Measurements from ENCODE around the gene POU6F2. TPM values are rescaled to one million over a fixed set of nuclear protein-coding genes. Genes with fewer than 3 reads are reported as not detected.

Gene POU6F2
- total RNA-seq, 3 donors from 2014 or later: under 0.01 TPM; not detected in 2

DNA sequence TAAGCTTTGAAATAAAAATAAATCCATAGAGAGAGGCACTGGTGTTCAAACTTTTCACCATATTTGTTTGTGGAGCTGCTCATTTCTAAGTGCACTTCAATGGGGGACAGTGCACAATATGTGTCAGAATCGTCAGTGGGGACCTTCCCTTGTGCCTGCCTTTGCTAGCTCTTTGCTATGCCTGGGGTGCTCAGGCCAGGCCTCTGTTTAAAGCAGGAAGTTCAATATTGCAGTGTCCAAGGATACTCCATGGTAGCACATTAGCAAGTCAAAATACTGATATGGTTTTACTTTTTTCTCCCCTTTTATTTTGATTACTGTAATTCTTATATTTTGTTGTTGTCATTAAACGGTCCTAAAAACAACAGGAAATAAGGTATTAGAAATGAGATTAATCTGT is 113.4 kb downstream of the POU6F2 start:
- H3K27ac ChIP-seq: no peak overlapping the region
- H3K36me3 ChIP-seq: no peaks in the 10 kb centered on the region
- TF ChIP-seq, protein P1, sequence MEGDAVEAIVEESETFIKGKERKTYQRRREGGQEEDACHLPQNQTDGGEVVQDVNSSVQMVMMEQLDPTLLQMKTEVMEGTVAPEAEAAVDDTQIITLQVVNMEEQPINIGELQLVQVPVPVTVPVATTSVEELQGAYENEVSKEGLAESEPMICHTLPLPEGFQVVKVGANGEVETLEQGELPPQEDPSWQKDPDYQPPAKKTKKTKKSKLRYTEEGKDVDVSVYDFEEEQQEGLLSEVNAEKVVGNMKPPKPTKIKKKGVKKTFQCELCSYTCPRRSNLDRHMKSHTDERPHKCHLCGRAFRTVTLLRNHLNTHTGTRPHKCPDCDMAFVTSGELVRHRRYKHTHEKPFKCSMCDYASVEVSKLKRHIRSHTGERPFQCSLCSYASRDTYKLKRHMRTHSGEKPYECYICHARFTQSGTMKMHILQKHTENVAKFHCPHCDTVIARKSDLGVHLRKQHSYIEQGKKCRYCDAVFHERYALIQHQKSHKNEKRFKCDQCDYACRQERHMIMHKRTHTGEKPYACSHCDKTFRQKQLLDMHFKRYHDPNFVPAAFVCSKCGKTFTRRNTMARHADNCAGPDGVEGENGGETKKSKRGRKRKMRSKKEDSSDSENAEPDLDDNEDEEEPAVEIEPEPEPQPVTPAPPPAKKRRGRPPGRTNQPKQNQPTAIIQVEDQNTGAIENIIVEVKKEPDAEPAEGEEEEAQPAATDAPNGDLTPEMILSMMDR (IDR thresholded peaks at IDR 0.05): no peak
- TF ChIP-seq POLR2A (IDR thresholded peaks at IDR 0.05) (no peak), POLR2AphosphoS5 (IDR thresholded peaks at IDR 0.05) (no peak)
- no peaks in the 10 kb centered on the region for H3K4me1 ChIP-seq
- no peak overlapping the region for H3K4me3 ChIP-seq
- H3K9me3 ChIP-seq: no peaks in the 10 kb centered on the region
- DNase-seq (ENCODE audit: low spot score in 2 of 2): no peak
- H3K27me3 ChIP-seq: no peaks in the 10 kb centered on the region
- intact Hi-C loops (cut with DNase I; ENCODE audit: low total_unique reads): no loop called here

GRCh38 chr7:39091774-39092173 is 114.1 kb downstream of the POU6F2 start:
- no peaks in the 10 kb centered on the region for H3K4me1 ChIP-seq
- TF ChIP-seq, protein P1 (IDR thresholded peaks at IDR 0.05): no peak
- TF ChIP-seq POLR2AphosphoS5 (IDR thresholded peaks at IDR 0.05): no peak
- TF ChIP-seq POLR2A (IDR thresholded peaks at IDR 0.05): no peak
- H3K9me3 ChIP-seq: no peaks in the 10 kb centered on the region
- no peak overlapping the region for H3K27ac ChIP-seq
- intact Hi-C loops (cut with DNase I; ENCODE audit: low total_unique reads): no loop called here
- H3K27me3 ChIP-seq: no peaks in the 10 kb centered on the region
- no peaks in the 10 kb centered on the region for H3K36me3 ChIP-seq
- no peak for DNase-seq (ENCODE audit: low spot score in 2 of 2)
- no peak overlapping the region for H3K4me3 ChIP-seq

DNA sequence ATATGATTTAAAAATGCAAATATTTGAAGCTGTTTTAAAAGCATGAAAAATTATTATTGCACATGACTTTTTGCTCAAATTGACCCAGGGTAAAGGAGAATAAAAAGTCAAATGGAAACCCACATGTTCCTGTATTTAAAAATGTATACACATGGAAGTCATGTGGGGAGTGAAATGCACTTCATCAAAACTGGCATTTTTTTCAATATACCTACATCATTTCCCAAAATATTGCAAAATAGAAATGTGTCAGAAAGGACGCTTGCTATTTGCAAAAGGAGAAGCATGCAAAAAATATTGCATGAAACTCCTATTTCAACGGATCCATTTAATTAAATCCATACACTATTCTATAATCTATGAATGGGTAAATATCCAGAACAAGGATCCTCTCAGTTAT is 117.0 kb downstream of the POU6F2 start:
- no peak for DNase-seq (ENCODE audit: low spot score in 2 of 2)
- Histone ChIP-seq H3K4me3 (no peak overlapping the region), H3K36me3 (no peaks in the 10 kb centered on the region), H3K4me1 (no peaks in the 10 kb centered on the region), H3K27ac (no peak overlapping the region), H3K27me3 (no peaks in the 10 kb centered on the region), H3K9me3 (no peaks in the 10 kb centered on the region)
- intact Hi-C loops (cut with DNase I; ENCODE audit: low total_unique reads): no loop called here
- TF ChIP-seq POLR2A (IDR thresholded peaks at IDR 0.05) (no peak), POLR2AphosphoS5 (IDR thresholded peaks at IDR 0.05) (no peak)
- TF ChIP-seq, protein P1 (IDR thresholded peaks at IDR 0.05): no peak

DNA sequence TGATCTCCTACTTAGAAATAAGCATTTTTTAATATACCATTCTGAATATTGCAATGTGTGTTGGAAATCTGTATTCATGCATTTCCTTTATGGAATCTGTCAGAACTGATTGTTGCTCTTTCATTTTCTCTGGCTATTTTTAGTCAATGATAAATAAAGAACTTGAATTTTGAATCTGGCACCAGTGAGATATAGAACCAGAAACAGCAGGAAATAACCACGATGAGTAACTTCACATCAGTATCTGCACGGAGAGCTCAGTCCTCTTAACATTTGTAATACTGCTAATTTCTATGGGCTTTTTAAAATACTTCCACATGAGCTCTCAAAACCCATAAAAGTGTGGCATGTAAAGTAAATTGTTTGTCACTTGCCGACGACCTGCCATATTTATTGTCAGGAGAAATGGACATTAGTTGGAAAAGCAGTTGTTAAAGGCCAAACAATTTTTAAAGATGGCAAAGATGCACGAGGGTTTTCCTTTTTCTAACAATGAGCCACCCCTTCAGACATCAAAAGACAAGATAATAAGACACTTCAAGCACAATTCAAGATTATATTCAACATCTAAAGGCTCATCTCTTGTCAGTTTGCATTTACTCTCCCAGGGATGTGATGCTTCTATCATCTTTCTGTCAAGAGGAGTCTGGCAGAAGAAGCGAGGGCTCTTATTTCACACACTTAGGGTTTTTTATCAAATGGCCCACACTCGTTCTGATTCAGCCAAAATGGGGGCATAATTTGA is 118.3 kb downstream of the POU6F2 start:
- Histone ChIP-seq H3K4me3 (no peak overlapping the region), H3K9me3 (no peaks in the 10 kb centered on the region), H3K4me1 (no peaks in the 10 kb centered on the region), H3K27me3 (no peaks in the 10 kb centered on the region), H3K27ac (no peak overlapping the region), H3K36me3 (no peaks in the 10 kb centered on the region)
- TF ChIP-seq, protein P1 (IDR thresholded peaks at IDR 0.05): no peak
- TF ChIP-seq POLR2AphosphoS5 (IDR thresholded peaks at IDR 0.05): no peak
- no peak for TF ChIP-seq POLR2A (IDR thresholded peaks at IDR 0.05)
- DNase-seq (ENCODE audit: low spot score in 2 of 2): no peak
- intact Hi-C loops (cut with DNase I; ENCODE audit: low total_unique reads): no loop called here

- no peak overlapping the region for H3K27ac ChIP-seq
- H3K27me3 ChIP-seq: peaks cover 0 to 2% of the 10 kb centered on the region in 2 donors
These were observed 120.8 kb downstream of the POU6F2 start for GRCh38 chr7:39098506-39098905.

More at GRCh38 chr7:39098506-39098905, 120.8 kb downstream of the POU6F2 start:
- no peaks in the 10 kb centered on the region for H3K9me3 ChIP-seq
- TF ChIP-seq, protein P1 (IDR thresholded peaks at IDR 0.05): no peak
- no peak for TF ChIP-seq POLR2AphosphoS5 (IDR thresholded peaks at IDR 0.05)
- TF ChIP-seq POLR2A (IDR thresholded peaks at IDR 0.05): no peak
- no peak for DNase-seq (ENCODE audit: low spot score in 2 of 2)
- no peak overlapping the region for H3K4me3 ChIP-seq
- intact Hi-C loops (cut with DNase I; ENCODE audit: low total_unique reads): no loop called here
- no peaks in the 10 kb centered on the region for H3K36me3 ChIP-seq
- no peaks in the 10 kb centered on the region for H3K4me1 ChIP-seq

Measured in breast epithelium (tissue), 4 donors.